A673 (cell line): ENCODE measurements around the gene NR1H4. TPM values are rescaled to one million over a fixed set of nuclear protein-coding genes. Genes with fewer than 3 reads are reported as not detected.

Source experiments
- BruUV-seq: library from RNA; stranded (reverse); fragments of 400-500 nt; replicated peaks from 2 replicates; lab custom pipeline; 2021; lab: Mats Ljungman, UMichigan
- CTCF ChIA-PET: fragments of 300-600 bp; sonication (Branson Sonifier 250); formaldehyde crosslinking; loops from one replicate; lab custom pipeline; 2022; ENCODE audit warnings: antibody characterized with exemption; lab: Charles Lee
- POLR2A ChIA-PET: fragments of 300-600 bp; sonication (Branson Sonifier 250); formaldehyde crosslinking; loops from one replicate; lab custom pipeline; 2022; ENCODE audit warnings: antibody characterized with exemption; ENCODE audit not compliant: low non-redundant PET; lab: Charles Lee
- DNase-seq: peaks from one replicate; pipeline ENCODE4 v3.0.0-alpha.2; 2015; ENCODE audit warnings: low spot score
- H3K27ac ChIP-seq: fragments of 200-600 bp; sonication (generic); 2 replicates; pipeline ENCODE4 v1.5.1; 2016; ENCODE audit warnings: mixed run types, low read depth, mild to moderate bottlenecking, mixed read lengths, antibody characterized with exemption, low read length; ENCODE audit not compliant: poor library complexity, severe bottlenecking
- H3K27me3 ChIP-seq: fragments of 200-600 bp; sonication (generic); replicated peaks from 2 replicates; pipeline ENCODE4 v1.6.1; 2017; ENCODE audit warnings: mixed run types, low read depth, mild to moderate bottlenecking, mixed read lengths, antibody characterized with exemption, low read length; ENCODE audit not compliant: insufficient read depth, poor library complexity
- H3K36me3 ChIP-seq: fragments of 200-600 bp; sonication (generic); 2 replicates; pipeline ENCODE4 v1.6.1; 2016; ENCODE audit warnings: mixed run types, mild to moderate bottlenecking, mixed read lengths, antibody characterized with exemption, low read length; ENCODE audit not compliant: insufficient read depth, poor library complexity, severe bottlenecking
- H3K4me1 ChIP-seq: fragments of 200-600 bp; sonication (generic); 2 replicates; pipeline ENCODE4 v1.6.1; 2017; ENCODE audit warnings: mixed run types, mild to moderate bottlenecking, mixed read lengths, antibody characterized with exemption, low read length; ENCODE audit not compliant: insufficient read depth, poor library complexity, severe bottlenecking
- H3K4me3 ChIP-seq: fragments of 200-600 bp; sonication (generic); 2 replicates; pipeline ENCODE4 v1.5.1; 2016; ENCODE audit warnings: low read depth, mixed run types, mild to moderate bottlenecking, mixed read lengths, low read length; ENCODE audit not compliant: poor library complexity, severe bottlenecking
- H3K9me3 ChIP-seq: fragments of 200-600 bp; sonication (generic); 2 replicates; pipeline ENCODE4 v1.6.1; 2016; ENCODE audit warnings: mixed run types, low read depth, mild to moderate bottlenecking, mixed read lengths, antibody characterized with exemption, low read length; ENCODE audit not compliant: poor library complexity, severe bottlenecking
- CTCF ChIP-seq: fragments of 300-800, 200-600 bp; sonication (generic); conservative IDR thresholded peaks from 2 replicates; pipeline ENCODE4 v1.5.1; 2017; ENCODE audit warnings: low read depth, mild to moderate bottlenecking, antibody characterized with exemption, low read length, moderate library complexity, mixed read lengths
- EZH2 ChIP-seq: fragments of 200-600 bp; sonication (generic); IDR thresholded peaks from 2 replicates; pipeline ENCODE4 v1.6.1; 2017; ENCODE audit warnings: borderline replicate concordance, low read depth, mild to moderate bottlenecking, mixed read lengths, antibody characterized with exemption, low read length; ENCODE audit not compliant: poor library complexity, severe bottlenecking
- intact Hi-C: fragments of 100-400 bp; cut with micrococcal nuclease; formaldehyde crosslinking; loops from one replicate; pipeline ENCODE4 v1.10.0; 2022; ENCODE audit not compliant: unreplicated experiment
- total RNA-seq: library from RNA; stranded (reverse); gene quantifications from 2 replicates; pipeline ENCODE4 v1.2.3, GENCODE V29; 2021

The NR1H4 gene
- total RNA-seq, 1 experiment from 2014 or later: not detected

- Histone ChIP-seq H3K27ac (no peak overlapping the region), H3K9me3 (no peaks in the 10 kb centered on the region), H3K36me3 (no peaks in the 10 kb centered on the region), H3K4me1 (no peaks in the 10 kb centered on the region), H3K4me3 (no peak overlapping the region), H3K27me3 (no peaks in the 10 kb centered on the region)
- no peak for DNase-seq
- intact Hi-C loops: no loop called here
- TF ChIP-seq CTCF (no peak), EZH2 (no peak)
- no TSS peak for BruUV-seq
- ChIA-PET CTCF (no interaction called here), POLR2A (no interaction called here)
Observed at GRCh38 chr12:100443434-100443833, 30.2 kb upstream of the NR1H4 start.

GRCh38 chr12:100445081-100445481, 28.6 kb upstream of the NR1H4 start:
- Histone ChIP-seq H3K36me3 (no peaks in the 10 kb centered on the region), H3K27me3 (no peaks in the 10 kb centered on the region), H3K27ac (no peak overlapping the region), H3K4me3 (no peak overlapping the region), H3K9me3 (no peaks in the 10 kb centered on the region), H3K4me1 (no peaks in the 10 kb centered on the region)
- ChIA-PET CTCF (no interaction called here), POLR2A (no interaction called here)
- TF ChIP-seq EZH2 (no peak), CTCF (no peak)
- intact Hi-C loops: no loop called here
- no peak for DNase-seq
- BruUV-seq: no TSS peak

- H3K9me3 ChIP-seq: no peaks in the 10 kb centered on the region
- no peak overlapping the region for H3K27ac ChIP-seq
- ChIA-PET POLR2A (no interaction called here), CTCF (interaction anchor here (0.7 kb wide), 1 partner anchor 212 kb away, joined by 3 read pairs; no protein-coding TSS in a partner anchor)
- intact Hi-C loops: no loop called here
- BruUV-seq: no TSS peak
- no peaks in the 10 kb centered on the region for H3K4me1 ChIP-seq
- H3K36me3 ChIP-seq: no peaks in the 10 kb centered on the region
- no peaks in the 10 kb centered on the region for H3K27me3 ChIP-seq
- no peak overlapping the region for H3K4me3 ChIP-seq
- no peak for TF ChIP-seq CTCF
- TF ChIP-seq EZH2: no peak
- no peak for DNase-seq
Observed at GRCh38 chr12:100447381-100447780, 26.3 kb upstream of the NR1H4 start.
